ENCODE measurements around the gene GSG1L.

The GSG1L gene

DNA sequence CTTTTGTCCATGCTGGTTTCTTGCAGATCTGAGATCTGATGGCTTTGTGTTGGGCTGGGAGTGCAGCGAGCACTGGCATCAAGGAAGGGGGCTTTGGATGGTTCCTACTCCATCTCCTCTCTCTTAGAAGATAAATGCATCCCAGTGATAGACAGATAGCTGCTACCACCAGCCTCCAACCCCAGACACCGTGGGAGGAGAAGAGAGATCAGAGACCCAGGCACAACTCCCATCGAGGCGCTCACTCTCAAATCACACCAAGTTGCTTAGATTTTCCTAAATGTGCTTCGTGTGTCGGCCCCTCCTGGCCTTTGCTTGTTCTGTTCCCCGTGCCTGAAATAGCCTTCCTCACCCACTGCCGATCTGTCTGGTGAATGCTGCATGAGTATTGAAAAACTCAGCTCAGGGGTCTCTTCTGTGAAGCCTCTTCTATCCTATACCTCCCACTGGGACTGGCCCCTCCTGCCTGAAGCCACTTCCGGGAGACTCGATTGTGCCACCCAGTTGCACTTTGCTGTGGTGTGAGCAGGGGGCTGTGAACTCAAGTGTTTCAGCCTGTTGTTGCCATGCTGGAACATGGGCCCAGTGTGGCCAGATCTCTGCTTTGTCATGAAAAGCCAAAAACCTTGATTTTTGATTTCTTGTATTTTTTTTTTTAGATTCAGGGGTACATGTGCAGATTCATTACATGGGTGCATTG lies 242.7 kb downstream of the GSG1L start:
- H3K4me3 ChIP-seq (ENCODE audit: low read depth, low read length), result no peak overlapping the region
- TF ChIP-seq, protein P1, sequence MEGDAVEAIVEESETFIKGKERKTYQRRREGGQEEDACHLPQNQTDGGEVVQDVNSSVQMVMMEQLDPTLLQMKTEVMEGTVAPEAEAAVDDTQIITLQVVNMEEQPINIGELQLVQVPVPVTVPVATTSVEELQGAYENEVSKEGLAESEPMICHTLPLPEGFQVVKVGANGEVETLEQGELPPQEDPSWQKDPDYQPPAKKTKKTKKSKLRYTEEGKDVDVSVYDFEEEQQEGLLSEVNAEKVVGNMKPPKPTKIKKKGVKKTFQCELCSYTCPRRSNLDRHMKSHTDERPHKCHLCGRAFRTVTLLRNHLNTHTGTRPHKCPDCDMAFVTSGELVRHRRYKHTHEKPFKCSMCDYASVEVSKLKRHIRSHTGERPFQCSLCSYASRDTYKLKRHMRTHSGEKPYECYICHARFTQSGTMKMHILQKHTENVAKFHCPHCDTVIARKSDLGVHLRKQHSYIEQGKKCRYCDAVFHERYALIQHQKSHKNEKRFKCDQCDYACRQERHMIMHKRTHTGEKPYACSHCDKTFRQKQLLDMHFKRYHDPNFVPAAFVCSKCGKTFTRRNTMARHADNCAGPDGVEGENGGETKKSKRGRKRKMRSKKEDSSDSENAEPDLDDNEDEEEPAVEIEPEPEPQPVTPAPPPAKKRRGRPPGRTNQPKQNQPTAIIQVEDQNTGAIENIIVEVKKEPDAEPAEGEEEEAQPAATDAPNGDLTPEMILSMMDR (IDR thresholded peaks at IDR 0.05; ENCODE audit: control insufficient read depth, extremely low read depth, insufficient read depth), result no peak
- DNase-seq (ENCODE audit: low read depth), result no peak

DNA sequence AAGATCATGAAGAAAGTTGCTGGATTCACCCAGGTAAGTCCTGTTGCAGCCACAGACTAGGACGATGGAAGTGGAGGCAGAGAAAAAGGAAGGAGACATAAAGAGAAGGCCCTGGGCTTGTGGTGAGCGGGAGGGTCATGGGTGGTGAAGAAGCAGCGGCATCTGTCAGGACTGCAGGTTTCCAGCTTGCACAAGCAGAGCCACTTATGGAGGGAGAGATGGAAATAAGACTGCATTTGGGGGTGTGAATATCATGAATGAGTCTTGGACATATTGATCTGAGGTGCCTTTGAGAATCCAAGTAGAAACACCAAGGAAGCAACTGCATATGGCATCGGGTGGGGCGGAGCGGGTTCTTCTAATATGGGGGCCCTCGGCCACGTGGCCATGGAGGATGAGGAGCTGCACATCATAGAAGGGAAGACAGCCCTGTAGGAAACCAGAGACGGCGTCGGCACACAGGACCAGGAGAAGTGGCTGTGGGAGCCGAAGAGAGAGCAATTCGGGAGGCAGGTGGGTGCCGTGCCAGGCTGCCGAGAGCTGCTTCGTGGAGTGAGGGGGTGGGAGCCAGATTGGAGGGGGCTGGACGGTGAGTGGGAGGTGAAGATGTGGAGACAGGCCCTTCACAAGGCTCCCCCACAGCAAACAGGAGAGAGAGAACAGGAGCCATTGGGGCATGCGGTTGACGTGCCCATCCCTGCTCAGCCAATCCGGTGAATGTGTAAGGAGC lies 243.5 kb downstream of the GSG1L start:
- TF ChIP-seq, protein P1 (IDR thresholded peaks at IDR 0.05; ENCODE audit: control insufficient read depth, extremely low read depth, insufficient read depth), result no peak
- no peak for DNase-seq (ENCODE audit: low read depth)
- H3K4me3 ChIP-seq (ENCODE audit: low read depth, low read length), result no peak overlapping the region

GRCh38 chr16:27819356-27819755 lies 244.2 kb downstream of the GSG1L start:
- H3K4me3 ChIP-seq (ENCODE audit: low read depth, low read length), result no peak overlapping the region
- TF ChIP-seq, protein P1 (IDR thresholded peaks at IDR 0.05; ENCODE audit: control insufficient read depth, extremely low read depth, insufficient read depth), result no peak
- DNase-seq (ENCODE audit: low read depth), result no peak

- H3K4me3 ChIP-seq (ENCODE audit: low read depth, low read length), result no peak overlapping the region
- TF ChIP-seq, protein P1 (IDR thresholded peaks at IDR 0.05; ENCODE audit: control insufficient read depth, extremely low read depth, insufficient read depth), result no peak
- DNase-seq (ENCODE audit: low read depth), result no peak
Measured at GRCh38 chr16:27818246-27818645, 245.3 kb downstream of the GSG1L start.

- DNase-seq (ENCODE audit: low read depth), result no peak
- TF ChIP-seq, protein P1 (IDR thresholded peaks at IDR 0.05; ENCODE audit: control insufficient read depth, extremely low read depth, insufficient read depth), result no peak
- H3K4me3 ChIP-seq (ENCODE audit: low read depth, low read length), result no peak overlapping the region
Measured at GRCh38 chr16:27817038-27817437, 246.5 kb downstream of the GSG1L start.

DNA sequence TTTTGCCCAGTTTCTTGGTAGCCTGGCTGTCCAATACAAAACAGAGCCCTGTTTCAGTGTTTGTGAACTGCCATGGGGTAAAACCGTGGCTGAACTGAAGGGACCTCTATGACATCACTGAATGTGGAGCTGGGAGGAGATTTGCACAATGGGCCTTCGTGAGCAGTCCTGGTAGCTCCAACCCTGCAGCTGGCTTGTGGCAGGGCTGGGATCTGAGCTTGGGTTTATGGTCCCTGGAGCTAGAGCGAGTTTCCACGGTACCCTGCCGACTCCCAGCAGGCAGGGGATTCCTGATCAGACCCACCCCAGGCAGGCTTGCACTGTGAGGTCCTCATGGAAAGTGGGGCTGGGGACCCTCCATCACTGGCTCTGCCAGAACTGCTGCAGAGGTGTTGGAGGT lies 247.0 kb downstream of the GSG1L start:
- H3K4me3 ChIP-seq (ENCODE audit: low read depth, low read length), result no peak overlapping the region
- DNase-seq (ENCODE audit: low read depth), result no peak
- TF ChIP-seq, protein P1 (IDR thresholded peaks at IDR 0.05; ENCODE audit: control insufficient read depth, extremely low read depth, insufficient read depth), result no peak
